Cardiac muscle cell (in vitro differentiated cells and primary cell): ENCODE results near the gene TMTC2. TPM values are rescaled to one million over a fixed set of nuclear protein-coding genes. Genes with fewer than 3 reads are reported as not detected.

ENCODE experiments used
- DNase-seq, 2 donors: peaks; one replicate each; pipeline versions ENCODE4 v3.0.0 to v3.0.0-alpha.2; 2010 to 2017; ENCODE audit warnings: low read depth in 1 of 2, low spot score in 1 of 2
- H3K27ac ChIP-seq: fragments of 200-600 bp; sonication (generic); 2 replicates; pipeline ENCODE4 v1.5.1; 2016
- H3K27me3 ChIP-seq: fragments of 200-600 bp; sonication (generic); 2 replicates; pipeline ENCODE4 v1.6.0; 2016; ENCODE audit warnings: control low read depth
- H3K36me3 ChIP-seq: fragments of 200-600 bp; sonication (generic); 2 replicates; pipeline ENCODE4 v1.5.1; 2016; ENCODE audit warnings: control low read depth
- H3K4me1 ChIP-seq: fragments of 200-600 bp; sonication (generic); 2 replicates; pipeline ENCODE4 v1.8.1; 2017; ENCODE audit warnings: low read depth, mild to moderate bottlenecking, mixed run types
- H3K4me3 ChIP-seq: fragments of 200-600 bp; sonication (generic); 2 replicates; pipeline ENCODE4 v1.5.1; 2016; ENCODE audit warnings: mild to moderate bottlenecking
- H3K9me3 ChIP-seq: fragments of 200-600 bp; sonication (generic); 2 replicates; pipeline ENCODE4 v1.5.1; 2017; ENCODE audit warnings: low read depth, mild to moderate bottlenecking, control low read depth
- CTCF ChIP-seq: IDR thresholded peaks from 2 replicates; pipeline ENCODE4 v1.5.1; 2012; ENCODE audit warnings: low read depth, mild to moderate bottlenecking, low read length
- polyA plus RNA-seq: library from polyadenylated mRNA; unstranded; fragments of >200 nt; fragmentation: Nextera tagmentation; extraction: Ambion mirVana; gene quantifications from 2 replicates; pipeline ENCODE4 v1.2.1, GENCODE V29; 2016
- total RNA-seq: library from RNA; depleted of rRNA; stranded (reverse); fragments of >200 nt; gene quantifications from 2 replicates; pipeline ENCODE4 v1.2.3, GENCODE V29; 2016

Gene TMTC2
- total and polyA plus RNA-seq, 2 experiments from 2014 or later = 0.89 to 10.8 TPM

- Histone ChIP-seq H3K4me3 (no peak overlapping the region), H3K9me3 (no peaks in the 10 kb centered on the region), H3K4me1 (peaks cover 5% of the 10 kb centered on the region), H3K27me3 (no peaks in the 10 kb centered on the region), H3K36me3 (no peaks in the 10 kb centered on the region), H3K27ac (no peak overlapping the region)
- DNase-seq = no peak
- TF ChIP-seq CTCF = no peak
Observed at GRCh38 chr12:82818271-82819035, 131.7 kb downstream of the TMTC2 start.

- DNase-seq = no peak
- Histone ChIP-seq H3K27ac (no peak overlapping the region), H3K36me3 (no peaks in the 10 kb centered on the region), H3K4me1 (no peaks in the 10 kb centered on the region), H3K9me3 (no peaks in the 10 kb centered on the region), H3K27me3 (no peaks in the 10 kb centered on the region), H3K4me3 (no peak overlapping the region)
- no peak for TF ChIP-seq CTCF
Observed at GRCh38 chr12:82826505-82826904, 139.8 kb downstream of the TMTC2 start.

- H3K27ac ChIP-seq = no peak overlapping the region
- no peak for DNase-seq
- H3K4me1 ChIP-seq = no peaks in the 10 kb centered on the region
- H3K4me3 ChIP-seq = no peak overlapping the region
- no peak for TF ChIP-seq CTCF
- no peaks in the 10 kb centered on the region for H3K9me3 ChIP-seq
- H3K27me3 ChIP-seq = no peaks in the 10 kb centered on the region
- no peaks in the 10 kb centered on the region for H3K36me3 ChIP-seq
Observed at GRCh38 chr12:82832096-82832495, 145.4 kb downstream of the TMTC2 start.

- Histone ChIP-seq H3K27me3 (no peaks in the 10 kb centered on the region), H3K4me3 (no peak overlapping the region), H3K27ac (no peak overlapping the region), H3K4me1 (peaks cover 1% of the 10 kb centered on the region), H3K9me3 (no peaks in the 10 kb centered on the region), H3K36me3 (no peaks in the 10 kb centered on the region)
- DNase-seq = no peak
- no peak for TF ChIP-seq CTCF
Observed at GRCh38 chr12:82832981-82833380, 146.3 kb downstream of the TMTC2 start.

GRCh38 chr12:82833481-82833880 lies 146.8 kb downstream of the TMTC2 start:
- Histone ChIP-seq H3K27ac (no peak overlapping the region), H3K27me3 (no peaks in the 10 kb centered on the region), H3K4me1 (peaks cover 6% of the 10 kb centered on the region), H3K36me3 (no peaks in the 10 kb centered on the region), H3K9me3 (no peaks in the 10 kb centered on the region), H3K4me3 (no peak overlapping the region)
- DNase-seq = no peak
- TF ChIP-seq CTCF = no peak
